WERI-Rb-1 (cell line): Measurements from ENCODE around the gene CYP1B1.

Experiments
- DNase-seq: peaks from one replicate; pipeline ENCODE4 v3.0.0-alpha.2; 2020
- H3K27ac ChIP-seq: fragments of 250-450 bp; sonication (Bioruptor Pico); 2 replicates; pipeline ENCODE4 v1.5.1; 2020; ENCODE audit warnings: mild to moderate bottlenecking, moderate library complexity
- H3K27me3 ChIP-seq: fragments of 250-450 bp; sonication (Bioruptor Pico); 2 replicates; pipeline ENCODE4 v1.5.1; 2021; ENCODE audit warnings: mild to moderate bottlenecking, low read depth, moderate library complexity; ENCODE audit not compliant: insufficient read depth, severe bottlenecking
- H3K36me3 ChIP-seq: fragments of 250-450 bp; sonication (Bioruptor Pico); 2 replicates; pipeline ENCODE4 v1.5.1; 2020; ENCODE audit warnings: mild to moderate bottlenecking, moderate library complexity
- H3K4me3 ChIP-seq: 2 replicates; pipeline ENCODE4 v1.5.1; 2011; ENCODE audit warnings: low read depth, mild to moderate bottlenecking, control low read depth, low read length
- H3K9me3 ChIP-seq: fragments of 250-450 bp; sonication (Bioruptor Pico); 2 replicates; pipeline ENCODE4 v1.5.1; 2021; ENCODE audit warnings: mild to moderate bottlenecking, moderate library complexity; ENCODE audit not compliant: severe bottlenecking
- TF ChIP-seq, protein P1 (sequence below): IDR thresholded peaks from 2 replicates; pipeline ENCODE4 v1.5.1; 2011; ENCODE audit warnings: low read depth, mild to moderate bottlenecking, control low read depth, inconsistent platforms, low read length

CYP1B1 gene

GRCh38 chr2:38045811-38046210, 30.1 kb downstream of the CYP1B1 start:
- TF ChIP-seq, protein P1, sequence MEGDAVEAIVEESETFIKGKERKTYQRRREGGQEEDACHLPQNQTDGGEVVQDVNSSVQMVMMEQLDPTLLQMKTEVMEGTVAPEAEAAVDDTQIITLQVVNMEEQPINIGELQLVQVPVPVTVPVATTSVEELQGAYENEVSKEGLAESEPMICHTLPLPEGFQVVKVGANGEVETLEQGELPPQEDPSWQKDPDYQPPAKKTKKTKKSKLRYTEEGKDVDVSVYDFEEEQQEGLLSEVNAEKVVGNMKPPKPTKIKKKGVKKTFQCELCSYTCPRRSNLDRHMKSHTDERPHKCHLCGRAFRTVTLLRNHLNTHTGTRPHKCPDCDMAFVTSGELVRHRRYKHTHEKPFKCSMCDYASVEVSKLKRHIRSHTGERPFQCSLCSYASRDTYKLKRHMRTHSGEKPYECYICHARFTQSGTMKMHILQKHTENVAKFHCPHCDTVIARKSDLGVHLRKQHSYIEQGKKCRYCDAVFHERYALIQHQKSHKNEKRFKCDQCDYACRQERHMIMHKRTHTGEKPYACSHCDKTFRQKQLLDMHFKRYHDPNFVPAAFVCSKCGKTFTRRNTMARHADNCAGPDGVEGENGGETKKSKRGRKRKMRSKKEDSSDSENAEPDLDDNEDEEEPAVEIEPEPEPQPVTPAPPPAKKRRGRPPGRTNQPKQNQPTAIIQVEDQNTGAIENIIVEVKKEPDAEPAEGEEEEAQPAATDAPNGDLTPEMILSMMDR = no peak
- no peak for DNase-seq
- H3K27me3 ChIP-seq = no peaks in the 10 kb centered on the region
- no peak overlapping the region for H3K4me3 ChIP-seq
- H3K27ac ChIP-seq = no peak overlapping the region
- no peaks in the 10 kb centered on the region for H3K36me3 ChIP-seq
- H3K9me3 ChIP-seq = no peaks in the 10 kb centered on the region

- no peaks in the 10 kb centered on the region for H3K9me3 ChIP-seq
- H3K27ac ChIP-seq = no peak overlapping the region
- DNase-seq = no peak
- no peaks in the 10 kb centered on the region for H3K36me3 ChIP-seq
- no peak overlapping the region for H3K4me3 ChIP-seq
- no peaks in the 10 kb centered on the region for H3K27me3 ChIP-seq
- TF ChIP-seq, protein P1 = no peak
Measured at GRCh38 chr2:38039121-38039910, 36.6 kb downstream of the CYP1B1 start.

DNA sequence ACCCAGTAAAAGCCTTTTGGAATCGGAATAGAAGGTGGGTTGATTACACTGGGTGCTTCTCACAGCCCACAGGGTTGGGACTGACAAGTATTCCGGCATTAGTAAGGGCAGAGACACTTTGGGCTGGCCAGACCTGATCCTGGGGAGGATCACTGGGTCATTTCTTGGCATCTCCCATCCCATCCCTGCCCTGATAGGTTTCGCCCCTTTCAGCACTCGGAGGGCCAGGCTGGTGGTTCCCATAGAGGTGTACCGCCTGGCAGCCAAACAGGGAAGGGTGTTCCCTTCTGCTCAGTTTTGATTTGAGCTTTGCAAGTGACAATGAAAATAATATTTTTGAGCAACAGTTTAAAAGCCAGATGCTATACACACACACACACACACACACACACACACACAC, 37.3 kb downstream of the CYP1B1 start:
- DNase-seq = no peak
- no peak overlapping the region for H3K27ac ChIP-seq
- no peaks in the 10 kb centered on the region for H3K36me3 ChIP-seq
- H3K4me3 ChIP-seq = no peak overlapping the region
- H3K27me3 ChIP-seq = no peaks in the 10 kb centered on the region
- TF ChIP-seq, protein P1 = no peak
- H3K9me3 ChIP-seq = no peaks in the 10 kb centered on the region

DNA sequence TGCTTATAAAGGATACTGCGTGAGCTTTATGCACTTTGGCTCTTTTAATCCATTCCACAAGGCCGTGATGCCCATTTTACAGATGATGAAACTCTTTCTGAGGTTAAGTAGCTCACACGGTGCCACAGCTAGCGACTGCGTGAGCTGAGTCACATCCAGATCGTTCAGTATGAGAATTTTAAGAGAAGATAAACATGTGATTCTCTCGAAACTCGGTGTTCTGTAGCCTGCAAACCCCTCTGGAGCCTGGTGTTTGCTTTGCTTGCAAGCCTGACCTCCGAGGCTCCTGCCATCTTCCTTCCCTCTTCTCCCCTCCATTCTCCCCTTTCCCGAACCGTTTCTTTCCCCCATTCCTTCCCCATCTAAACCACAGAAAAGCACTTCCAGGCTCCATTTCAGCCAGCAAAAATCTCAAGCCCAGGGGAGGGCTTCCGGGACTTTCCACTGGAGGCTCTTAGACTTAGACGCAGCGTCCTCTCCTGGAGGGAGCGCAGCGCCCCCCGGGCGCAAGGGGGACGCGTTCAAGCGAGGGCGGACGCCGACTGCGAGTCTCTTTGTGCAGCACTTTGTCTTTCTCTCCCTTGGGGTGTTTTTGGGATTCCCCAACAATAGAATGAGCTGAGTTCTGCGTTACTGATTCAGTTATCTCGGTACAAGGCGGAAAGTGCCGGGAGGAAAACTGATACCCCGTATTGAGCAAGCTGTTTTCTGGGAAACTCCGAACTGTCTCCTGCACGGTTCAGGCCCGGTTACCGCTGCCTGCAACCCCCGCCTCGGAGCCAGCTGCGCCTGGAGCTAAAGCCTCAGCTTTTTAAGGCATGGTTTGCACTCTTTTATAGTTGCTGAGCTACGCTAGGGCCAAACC, 38.0 kb downstream of the CYP1B1 start:
- Histone ChIP-seq H3K27ac (no peak overlapping the region), H3K4me3 (no peak overlapping the region), H3K27me3 (no peaks in the 10 kb centered on the region), H3K36me3 (no peaks in the 10 kb centered on the region), H3K9me3 (no peaks in the 10 kb centered on the region)
- DNase-seq = no peak
- TF ChIP-seq, protein P1 = no peak

GRCh38 chr2:38037325-38037724, 38.6 kb downstream of the CYP1B1 start:
- no peak overlapping the region for H3K27ac ChIP-seq
- no peak overlapping the region for H3K4me3 ChIP-seq
- TF ChIP-seq, protein P1 = no peak
- H3K36me3 ChIP-seq = no peaks in the 10 kb centered on the region
- DNase-seq = no peak
- no peaks in the 10 kb centered on the region for H3K9me3 ChIP-seq
- no peaks in the 10 kb centered on the region for H3K27me3 ChIP-seq
